Endodermal cell (in vitro differentiated cells): ENCODE results near the gene ATF2. TPM values are rescaled to one million over a fixed set of nuclear protein-coding genes. Genes with fewer than 3 reads are reported as not detected.
A peak's percentile ranks its signal among the peaks of the same experiment; 100 is the strongest.

Experiments used
- DNase-seq: peaks from one replicate; pipeline ENCODE4 v3.0.0-alpha.2; 2017
- H3K27ac ChIP-seq: 2 replicates; pipeline ENCODE4 v1.5.1; 2013; ENCODE audit warnings: mild to moderate bottlenecking, low read depth, low read length, moderate library complexity
- H3K27me3 ChIP-seq: 2 replicates; pipeline ENCODE4 v1.6.1; 2013; ENCODE audit warnings: mild to moderate bottlenecking, low read length, moderate library complexity; ENCODE audit not compliant: insufficient read depth, control insufficient read depth, poor library complexity, severe bottlenecking
- H3K36me3 ChIP-seq: 2 replicates; pipeline ENCODE4 v1.7.0; 2013; ENCODE audit warnings: mild to moderate bottlenecking, low read length, moderate library complexity; ENCODE audit not compliant: control insufficient read depth, insufficient read depth
- H3K4me1 ChIP-seq: one replicate; pipeline ENCODE4 v1.7.0; 2013; ENCODE audit warnings: low read length; ENCODE audit not compliant: control insufficient read depth, insufficient read depth
- H3K4me3 ChIP-seq: 2 replicates; pipeline ENCODE4 v1.5.1; 2013; ENCODE audit warnings: mild to moderate bottlenecking, low read length, moderate library complexity
- H3K9ac ChIP-seq: 2 replicates; pipeline ENCODE4 v1.6.1; 2013; ENCODE audit warnings: mild to moderate bottlenecking, low read length, moderate library complexity; ENCODE audit not compliant: poor library complexity, severe bottlenecking; ENCODE audit errors: extremely low read depth
- H3K9me3 ChIP-seq: 2 replicates; pipeline ENCODE4 v1.6.1; 2013; ENCODE audit warnings: mild to moderate bottlenecking, low read length, moderate library complexity; ENCODE audit not compliant: control insufficient read depth
- H3K27ac Mint-ChIP-seq: 2 replicates; pipeline ENCODE4 v1.8.0; 2020; ENCODE audit warnings: mixed read lengths
- H3K27me3 Mint-ChIP-seq: 2 replicates; pipeline ENCODE4 v1.8.0; 2021; ENCODE audit warnings: mild to moderate bottlenecking, mixed read lengths; ENCODE audit not compliant: insufficient read depth
- H3K36me3 Mint-ChIP-seq: 2 replicates; pipeline ENCODE4 v1.8.0; 2020; ENCODE audit warnings: low read depth, mixed read lengths
- H3K4me1 Mint-ChIP-seq: 2 replicates; pipeline ENCODE4 v1.8.0; 2020; ENCODE audit warnings: mixed read lengths
- H3K4me3 Mint-ChIP-seq: 2 replicates; pipeline ENCODE4 v1.8.0; 2020; ENCODE audit warnings: mild to moderate bottlenecking, moderate library complexity, mixed read lengths
- H3K9me3 Mint-ChIP-seq: 2 replicates; pipeline ENCODE4 v1.8.0; 2020; ENCODE audit warnings: mild to moderate bottlenecking, mixed read lengths
- CTCF ChIP-seq: fragments of 200-600 bp; sonication (generic); conservative IDR thresholded peaks from 2 replicates; pipeline ENCODE4 v1.5.0; 2021; ENCODE audit warnings: antibody characterized with exemption, mild to moderate bottlenecking
- WGBS, 2 experiments: methylation state at CpG; one replicate each; pipeline versions ENCODE4 v1.1.5 to v1.1.7; 2013; ENCODE audit warnings: missing lambda C conversion rate in 2 of 2, mixed read lengths in 1 of 2; ENCODE audit not compliant: insufficient coverage in 1 of 2, insufficient read length in 1 of 2; 5-methylcytosine and 5-hydroxymethylcytosine counted together
- total RNA-seq, 2 donors: library from RNA; stranded (reverse); fragmentation: NEBNext Ultra II Directional in 1 of 2; extraction: Animal tissue kit (Norgen Biotek cat#: 25700) in 1 of 2; gene quantifications; 2 replicates in 1 of 2; 3 replicates in 1 of 2; pipeline ENCODE4 v1.2.1, GENCODE V29; 2021

ATF2 gene
- total RNA-seq, 2 donors from 2014 or later = 53.0 to 56.0 TPM

- Mint-ChIP-seq H3K4me1 (no peaks in the 10 kb centered on the region), H3K27me3 (no peaks in the 10 kb centered on the region), H3K9me3 (peaks cover 10% of the 10 kb centered on the region), H3K36me3 (peaks cover 58% of the 10 kb centered on the region), H3K4me3 (no peak overlapping the region), H3K27ac (no peak overlapping the region)
- no peak for TF ChIP-seq CTCF
- DNase-seq = no peak
- no peaks in the 10 kb centered on the region for H3K4me1 ChIP-seq
- H3K9ac ChIP-seq = no peak overlapping the region
- no peak overlapping the region for H3K27ac ChIP-seq
- peaks cover 7% of the 10 kb centered on the region for H3K9me3 ChIP-seq
- H3K36me3 ChIP-seq = peaks cover 67% of the 10 kb centered on the region
- WGBS, 2 experiments = 70 to 85% methylated on average over 3 of the region's 3 CpGs
- no peak overlapping the region for H3K4me3 ChIP-seq
- no peaks in the 10 kb centered on the region for H3K27me3 ChIP-seq
These were observed 87.5 kb downstream of the ATF2 start for GRCh38 chr2:175080479-175080878.

- TF ChIP-seq CTCF = no peak
- H3K36me3 ChIP-seq = peaks cover 80% of the 10 kb centered on the region
- Mint-ChIP-seq H3K9me3 (no peaks in the 10 kb centered on the region), H3K4me1 (no peaks in the 10 kb centered on the region), H3K27ac (no peak overlapping the region), H3K4me3 (no peak overlapping the region), H3K36me3 (peaks cover 54% of the 10 kb centered on the region), H3K27me3 (no peaks in the 10 kb centered on the region)
- no peak overlapping the region for H3K9ac ChIP-seq
- no peaks in the 10 kb centered on the region for H3K9me3 ChIP-seq
- no peaks in the 10 kb centered on the region for H3K4me1 ChIP-seq
- no peaks in the 10 kb centered on the region for H3K27me3 ChIP-seq
- H3K27ac ChIP-seq = no peak overlapping the region
- no peak overlapping the region for H3K4me3 ChIP-seq
- no peak for DNase-seq
- WGBS, 2 experiments = no CpG with 5 or more reads among the region's 1 CpG
These were observed 91.7 kb downstream of the ATF2 start for GRCh38 chr2:175076272-175076671.

- WGBS, 2 experiments = 85 to 87% methylated on average over 3 to 6 of the region's 6 CpGs
- H3K36me3 Mint-ChIP-seq = peaks cover 46% of the 10 kb centered on the region
- H3K27ac ChIP-seq = no peak overlapping the region
- no peaks in the 10 kb centered on the region for H3K9me3 ChIP-seq
- H3K27me3 ChIP-seq = no peaks in the 10 kb centered on the region
- no peaks in the 10 kb centered on the region for H3K27me3 Mint-ChIP-seq
- no peaks in the 10 kb centered on the region for H3K4me1 ChIP-seq
- no peak overlapping the region for H3K9ac ChIP-seq
- peaks cover 77% of the 10 kb centered on the region for H3K36me3 ChIP-seq
- H3K27ac Mint-ChIP-seq = no peak overlapping the region
- no peaks in the 10 kb centered on the region for H3K4me1 Mint-ChIP-seq
- DNase-seq = peak; percentile 65
- H3K4me3 Mint-ChIP-seq = no peak overlapping the region
- TF ChIP-seq CTCF = no peak
- H3K4me3 ChIP-seq = no peak overlapping the region
- no peaks in the 10 kb centered on the region for H3K9me3 Mint-ChIP-seq
These were observed 93.5 kb downstream of the ATF2 start for GRCh38 chr2:175074478-175074877.
